Fibroblast of the aortic adventitia (primary cell): ENCODE data around the gene CFAP206. TPM values are rescaled to one million over a fixed set of nuclear protein-coding genes. Genes with fewer than 3 reads are reported as not detected.
"Not testable (repeated sequence)": the region's sequence is repeated elsewhere in the genome, so short reads cannot be mapped to it uniquely, and the experiment has no call there.

Source experiments
- DNase-seq: peaks from one replicate; pipeline ENCODE4 v3.0.0-alpha.2; 2010; ENCODE audit warnings: low read depth
- H3K4me3 ChIP-seq: 2 replicates; pipeline ENCODE4 v1.5.1; 2011; ENCODE audit warnings: low read depth, mild to moderate bottlenecking, control low read depth, low read length, moderate library complexity
- CTCF ChIP-seq: IDR thresholded peaks from 2 replicates; pipeline ENCODE4 v1.5.1; 2011; ENCODE audit warnings: mild to moderate bottlenecking, low read length, control low read depth, inconsistent platforms; ENCODE audit not compliant: insufficient read depth
- total RNA-seq: library from RNA; depleted of rRNA; stranded (reverse); fragments of >200 nt; gene quantifications from 2 replicates; pipeline ENCODE4 v1.2.3, GENCODE V29; 2012; ENCODE audit warnings: low replicate concordance

Gene CFAP206
- total RNA-seq, 1 donor, result 0.27 TPM

DNA sequence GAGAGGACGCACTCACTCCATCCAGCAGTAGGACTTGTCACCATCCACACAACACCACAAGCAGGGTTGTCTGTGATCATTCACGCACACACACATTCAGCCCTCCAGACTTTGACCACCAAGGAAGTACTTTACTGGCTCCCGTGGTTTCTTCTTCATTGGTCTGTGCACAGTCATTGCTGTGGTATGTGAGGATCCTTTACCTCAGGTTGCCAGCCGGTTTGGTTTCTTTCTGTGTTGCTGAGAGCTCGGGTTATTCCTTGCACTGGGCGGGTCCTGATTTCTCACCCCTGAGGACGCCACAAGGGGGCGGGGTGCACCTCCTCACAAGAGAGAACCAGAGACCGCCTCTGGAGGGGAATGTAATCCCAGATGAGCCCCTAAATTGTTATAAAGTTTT lies 76.2 kb downstream of the CFAP206 start:
- no peak for DNase-seq
- no peak overlapping the region for H3K4me3 ChIP-seq
- no peak for TF ChIP-seq CTCF

GRCh38 chr6:87484491-87484890 lies 76.7 kb downstream of the CFAP206 start:
- no peak for DNase-seq
- H3K4me3 ChIP-seq, result no peak overlapping the region
- no peak for TF ChIP-seq CTCF

DNA sequence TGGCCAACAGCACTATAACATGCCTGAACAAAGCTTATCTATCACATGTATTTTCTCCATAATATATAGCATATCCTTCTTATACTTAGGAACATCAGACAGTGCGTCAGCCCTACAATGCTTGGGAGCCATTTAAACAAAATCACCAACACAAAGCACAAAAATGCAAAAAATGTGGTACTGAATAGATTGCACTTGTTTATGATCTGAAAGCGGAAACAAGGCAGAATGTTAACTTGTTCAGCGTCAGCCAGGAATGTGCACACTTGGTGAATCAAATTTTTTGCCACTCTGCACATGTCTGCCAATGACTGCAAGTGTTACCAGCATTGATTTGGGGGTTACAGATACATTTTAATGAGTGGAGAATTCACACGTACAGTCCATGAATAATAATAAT lies 79.8 kb downstream of the CFAP206 start:
- TF ChIP-seq CTCF, result no peak
- no peak overlapping the region for H3K4me3 ChIP-seq
- DNase-seq, result no peak

GRCh38 chr6:87489326-87489725 lies 81.6 kb downstream of the CFAP206 start:
- DNase-seq, H3K4me3 ChIP-seq: not testable (repeated sequence)

DNA sequence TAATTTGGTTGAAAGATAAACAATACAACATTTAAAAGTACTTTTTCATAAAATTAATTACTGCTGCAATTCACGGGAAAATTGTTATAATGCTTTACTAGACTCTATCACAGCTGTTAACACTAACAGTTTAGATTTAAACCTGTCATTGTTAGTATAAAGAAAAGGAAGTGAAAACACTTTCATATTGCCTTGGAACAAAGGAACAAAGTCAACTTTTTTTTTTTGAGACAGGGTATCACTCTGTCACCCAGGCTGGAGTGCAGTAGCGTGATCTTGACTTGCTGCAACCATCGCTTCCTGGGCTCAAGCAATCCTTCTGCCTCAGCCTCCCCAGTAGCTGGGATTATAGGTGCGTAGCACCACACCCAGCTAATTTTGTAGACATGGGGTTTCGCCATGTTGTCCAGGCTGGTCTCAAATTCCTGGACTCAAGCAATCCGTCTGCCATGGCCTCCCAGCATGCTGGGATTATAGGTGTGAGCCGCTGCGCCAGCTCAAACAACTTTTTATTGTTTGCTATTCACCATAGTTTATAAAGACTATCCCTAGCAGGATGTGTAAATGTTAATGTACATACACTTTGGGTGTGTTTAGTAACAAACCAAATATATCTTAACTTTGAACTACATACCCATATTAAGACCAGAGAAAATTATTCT lies 87.1 kb downstream of the CFAP206 start:
- no peak for DNase-seq
- no peak overlapping the region for H3K4me3 ChIP-seq
- TF ChIP-seq CTCF, result no peak

- H3K4me3 ChIP-seq, result no peak overlapping the region
- TF ChIP-seq CTCF, result no peak
- no peak for DNase-seq
Observed at GRCh38 chr6:87498048-87498447, 90.3 kb downstream of the CFAP206 start.

DNA sequence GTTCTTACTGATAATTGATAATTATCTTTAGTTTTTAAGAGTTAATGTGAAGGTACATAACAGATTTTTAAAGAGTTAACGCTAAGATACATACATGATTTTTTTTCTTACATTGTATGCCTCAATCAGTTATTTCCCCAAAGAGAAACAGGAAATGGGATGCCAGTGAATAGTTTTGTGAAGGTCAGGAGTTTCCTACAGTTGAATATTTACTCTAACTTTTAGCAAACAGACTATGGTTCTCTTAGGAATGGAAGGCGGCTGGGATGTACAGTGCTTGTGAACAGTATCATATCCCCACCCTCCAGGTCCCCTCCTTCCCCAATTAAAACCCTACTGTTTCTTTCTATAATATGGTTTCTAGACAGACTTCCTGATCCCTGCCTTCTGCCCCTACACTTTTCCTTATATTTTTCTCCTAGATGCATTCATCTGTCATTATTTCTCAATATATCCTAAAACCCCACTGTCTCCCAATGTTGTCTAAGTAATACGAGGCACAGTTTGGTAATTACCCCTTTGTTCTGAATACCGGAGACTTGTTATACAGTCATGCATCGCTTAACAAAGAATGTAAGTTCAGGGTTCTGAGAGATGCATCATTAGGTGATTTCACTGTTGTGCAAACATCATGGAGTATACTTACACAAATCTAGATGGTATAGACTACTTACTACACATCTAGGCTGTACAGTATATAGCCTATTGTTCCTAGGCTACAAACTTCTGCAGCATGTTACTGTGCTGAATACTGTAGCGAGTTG lies 94.2 kb downstream of the CFAP206 start:
- H3K4me3 ChIP-seq, result no peak overlapping the region
- DNase-seq, result no peak
- no peak for TF ChIP-seq CTCF
